Stimulated activated CD4-positive, alpha-beta T cell treated with anti-CD3 and anti-CD28 coated beads, Interleukin-1b, Interleukin-23, amount 100 ng/mL, for 1 hour (primary cell): ENCODE results near the gene TXNL4A.
"Not testable (repeated sequence)": the region's sequence is repeated elsewhere in the genome, so short reads cannot be mapped to it uniquely, and the experiment has no call there.

Source experiments
- DNase-seq, 2 donors: peaks; one replicate each; pipeline ENCODE4 v3.0.0-alpha.2; 2020; ENCODE audit warnings: low read depth in 2 of 2

Gene TXNL4A, protein sequence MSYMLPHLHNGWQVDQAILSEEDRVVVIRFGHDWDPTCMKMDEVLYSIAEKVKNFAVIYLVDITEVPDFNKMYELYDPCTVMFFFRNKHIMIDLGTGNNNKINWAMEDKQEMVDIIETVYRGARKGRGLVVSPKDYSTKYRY

DNA sequence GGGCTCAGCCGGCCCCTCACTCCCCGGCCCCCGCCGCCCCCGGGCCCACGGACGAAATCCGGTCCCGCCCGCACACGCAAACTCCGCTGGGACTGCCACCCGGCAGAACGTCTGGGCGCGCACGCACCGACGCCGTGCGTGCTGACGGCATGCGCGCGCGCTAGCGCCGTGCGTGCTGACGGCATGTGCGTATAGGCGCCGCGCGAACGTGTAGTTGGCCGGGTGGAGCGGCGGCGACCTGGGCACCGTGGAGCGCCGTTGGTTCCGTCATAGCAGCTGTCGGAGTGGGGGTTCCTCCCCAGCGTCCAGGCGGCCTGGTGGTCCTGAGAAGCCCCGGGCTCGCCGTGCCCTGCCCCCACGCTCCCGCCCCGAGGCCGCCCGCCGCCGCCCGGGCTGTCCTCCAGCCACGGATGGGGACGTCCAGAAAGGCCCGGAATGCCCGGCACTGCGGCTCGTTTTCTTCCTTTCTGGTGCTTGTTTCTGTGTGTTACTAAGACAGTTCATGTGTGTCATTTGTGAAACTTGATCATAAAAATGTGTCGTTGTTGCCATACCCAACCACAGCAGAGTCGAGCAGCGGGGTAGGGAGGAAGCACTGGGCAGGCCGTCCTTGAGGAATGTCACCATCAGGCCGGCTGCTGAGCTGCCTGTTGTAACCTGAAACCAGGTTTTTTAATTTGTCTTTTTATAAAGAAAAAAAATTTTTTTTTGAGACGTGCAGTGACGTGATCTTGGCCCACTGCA, at the start of gene TXNL4A:
Gene TXNL4A, minus strand, starts transcription at position 113 of the 744 bp plus-strand sequence. CDS start 171 bp downstream, outside the sequence.
- peak; percentile 54 to 61 for DNase-seq

DNA sequence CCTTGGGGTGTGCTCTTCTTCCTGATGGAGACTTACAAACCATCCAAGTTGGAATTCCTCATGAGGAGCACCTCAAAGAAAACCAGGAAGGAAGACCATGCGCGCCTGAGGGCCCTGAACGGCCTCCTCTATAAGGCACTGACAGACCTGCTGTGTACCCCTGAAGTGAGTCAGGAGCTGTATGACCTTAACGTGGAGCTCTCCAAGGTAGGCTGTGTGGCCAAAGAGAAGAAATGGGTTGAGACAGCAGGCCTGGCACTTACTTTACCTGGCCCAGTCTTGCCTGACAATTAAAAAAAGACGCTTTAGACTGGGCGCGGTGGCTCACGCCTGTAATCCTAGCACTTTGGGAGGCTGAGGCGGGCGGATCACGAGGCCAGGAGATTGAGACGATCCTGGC, 48.9 kb upstream of the TXNL4A start:
- DNase-seq: no peak

- DNase-seq: no peak
These were observed 47.6 kb upstream of the TXNL4A start for GRCh38 chr18:80035997-80036396.

DNA sequence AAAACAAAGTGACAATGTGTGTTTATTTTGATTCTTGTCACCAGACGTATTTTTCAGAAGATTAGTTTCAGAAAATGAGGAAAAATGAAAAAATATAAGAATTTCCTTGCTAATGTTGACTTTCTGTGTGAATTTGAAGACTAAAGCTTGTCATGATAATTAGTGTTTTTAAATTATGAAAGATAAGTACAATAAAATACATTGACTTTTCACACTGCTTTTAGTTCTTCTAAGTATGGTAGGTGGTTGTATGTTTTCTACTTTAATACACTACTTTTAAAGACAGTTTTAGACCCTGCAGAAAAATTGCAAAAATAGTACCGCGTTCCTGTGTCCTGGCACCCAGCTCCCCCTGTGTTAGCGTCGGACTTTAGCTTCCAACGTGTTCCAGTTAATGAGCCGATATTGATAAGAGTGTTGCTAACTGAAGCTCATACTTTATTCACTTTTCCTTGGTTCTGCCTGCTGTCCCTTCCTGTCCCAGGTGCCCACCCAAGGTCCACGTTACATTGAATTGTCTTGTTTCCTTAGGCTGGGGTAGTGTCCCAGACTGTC, 46.6 kb upstream of the TXNL4A start:
- DNase-seq: no peak

DNA sequence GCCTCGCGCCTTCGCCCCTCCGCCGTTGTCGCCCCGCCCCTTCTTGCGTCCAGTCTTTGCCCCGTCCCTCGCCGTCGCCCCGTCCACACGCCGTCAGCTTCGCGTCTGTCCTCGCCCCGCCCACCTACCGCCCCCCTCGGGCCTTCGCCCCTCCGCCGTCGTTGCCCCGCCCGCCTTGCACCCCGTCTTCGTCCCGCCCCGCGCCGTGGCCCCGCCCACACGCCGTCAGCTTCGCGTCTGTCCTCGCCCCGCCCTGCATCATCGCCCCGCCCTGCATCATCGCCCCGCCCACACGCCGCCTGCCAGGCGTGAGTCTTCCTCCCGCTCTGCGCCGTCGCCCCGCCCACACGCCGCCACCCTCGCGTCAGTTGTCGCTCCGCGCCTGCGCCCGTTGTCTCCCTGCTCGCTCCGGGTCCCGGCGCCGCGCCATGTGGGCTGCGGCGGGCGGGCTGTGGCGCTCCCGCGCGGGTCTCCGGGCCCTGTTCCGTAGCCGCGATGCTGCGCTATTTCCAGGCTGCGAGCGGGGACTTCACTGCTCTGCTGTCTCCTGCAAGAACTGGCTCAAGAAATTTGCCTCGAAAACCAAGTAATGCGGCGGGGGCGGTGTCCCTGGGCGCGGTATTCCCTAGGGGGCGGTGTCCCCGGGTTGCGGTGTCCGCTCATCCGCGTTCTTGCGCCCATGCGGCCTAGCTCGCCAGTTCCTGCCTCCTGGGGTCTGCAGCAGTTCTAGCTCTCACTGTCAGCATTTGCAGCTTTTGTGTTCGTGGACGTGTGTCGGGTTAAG, 45.9 kb upstream of the TXNL4A start, which contains the start of gene RBFA:
Gene RBFA, plus strand, starts transcription at position 367 of the 784 bp plus-strand sequence. Its CDS starts 62 bp downstream, at position 429.
- peak; percentile 99 to 100 for DNase-seq

- DNase-seq: peak; percentile 35 to 41
These were observed 45.1 kb upstream of the TXNL4A start for GRCh38 chr18:80033181-80034067.

- DNase-seq: no peak
These were observed 41.3 kb upstream of the TXNL4A start for GRCh38 chr18:80029690-80030089.

- DNase-seq: not testable (repeated sequence)
These were observed 39.4 kb upstream of the TXNL4A start for GRCh38 chr18:80027719-80028118.

DNA sequence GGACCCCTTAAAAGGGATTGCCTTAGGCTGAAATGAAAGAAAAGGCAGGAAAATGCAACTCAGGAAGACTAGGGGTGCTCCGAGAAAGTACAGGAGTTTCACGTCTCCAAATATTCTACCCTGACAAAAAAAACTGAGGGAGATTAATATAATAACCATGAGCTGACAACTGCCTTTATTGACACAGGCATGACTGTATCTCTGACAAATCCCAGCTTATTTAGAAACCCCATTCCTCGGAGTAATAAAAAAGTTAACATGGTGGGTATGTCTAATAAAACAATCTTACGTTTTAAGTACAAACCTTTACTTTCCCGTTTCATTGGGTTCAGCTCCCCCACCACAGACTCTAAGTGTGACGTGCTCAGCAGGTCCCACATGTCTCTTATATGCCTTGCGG, 38.0 kb upstream of the TXNL4A start:
- no peak for DNase-seq

- DNase-seq: no peak
These were observed 34.8 kb upstream of the TXNL4A start for GRCh38 chr18:80023173-80023572.

GRCh38 chr18:80022613-80023012, 34.2 kb upstream of the TXNL4A start:
- no peak for DNase-seq

GRCh38 chr18:80012714-80013113, 24.4 kb upstream of the TXNL4A start:
- DNase-seq: no peak

- not testable (repeated sequence) for DNase-seq
These were observed 23.3 kb upstream of the TXNL4A start for GRCh38 chr18:80011496-80012137.

GRCh38 chr18:80010551-80010906, 22.2 kb upstream of the TXNL4A start:
- DNase-seq: no peak

GRCh38 chr18:80009661-80010550, 21.5 kb upstream of the TXNL4A start:
- no peak for DNase-seq

- DNase-seq: no peak
These were observed 18.4 kb upstream of the TXNL4A start for GRCh38 chr18:80006724-80007123.

DNA sequence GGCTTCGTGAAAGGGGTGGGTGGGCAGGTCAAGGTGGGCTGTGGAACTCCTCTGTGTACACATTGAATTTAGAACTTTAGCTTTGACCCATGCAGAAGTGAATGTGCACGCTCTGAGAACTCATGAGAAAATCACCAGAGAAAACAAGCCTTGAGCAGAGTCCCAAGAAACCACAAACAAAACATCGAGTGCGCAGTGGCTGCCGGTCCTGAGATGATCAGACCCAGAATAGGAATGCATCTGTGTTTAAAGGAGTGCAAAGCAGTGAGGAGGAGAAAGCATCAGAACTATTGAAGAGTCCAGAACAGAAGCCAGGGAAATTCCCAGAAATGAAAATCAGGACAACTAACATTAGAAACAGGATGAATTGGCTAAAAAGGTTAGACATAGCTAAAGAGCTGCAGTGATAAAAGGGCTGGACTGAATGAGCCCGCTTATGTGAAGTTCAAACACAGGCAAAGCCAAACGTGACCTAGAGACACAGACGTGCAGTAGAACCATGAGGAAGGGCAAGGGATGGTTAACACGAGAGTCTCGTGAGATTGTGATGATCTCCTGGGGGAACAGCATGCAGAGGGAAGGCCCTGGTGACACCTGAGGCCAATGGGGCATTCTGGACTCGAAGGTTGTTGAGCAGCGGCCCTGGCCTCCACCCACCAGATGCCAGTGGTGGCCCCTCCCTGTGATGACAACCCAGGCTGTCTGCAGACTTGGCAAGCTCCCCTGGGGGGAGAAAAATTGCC, 16.4 kb upstream of the TXNL4A start:
- DNase-seq: no peak

GRCh38 chr18:80002468-80002867, 14.1 kb upstream of the TXNL4A start:
- DNase-seq: no peak

- DNase-seq: no peak
These were observed 12.5 kb upstream of the TXNL4A start for GRCh38 chr18:80000877-80001276.
